Type B pancreatic cell (in vitro differentiated cells): ENCODE results near the gene MTA1. TPM values are rescaled to one million over a fixed set of nuclear protein-coding genes. Genes with fewer than 3 reads are reported as not detected.

Source experiments
- DNase-seq: peaks from one replicate; pipeline ENCODE4 v3.0.0; 2021; ENCODE audit warnings: mixed read lengths; ENCODE audit not compliant: unreplicated experiment; ENCODE audit errors: extremely low spot score
- H3K27ac Mint-ChIP-seq: 2 replicates; pipeline ENCODE4 v1.8.0; 2021; ENCODE audit warnings: mild to moderate bottlenecking, mixed read lengths
- H3K27me3 Mint-ChIP-seq: 2 replicates; pipeline ENCODE4 v1.8.0; 2021; ENCODE audit warnings: mixed read lengths
- H3K36me3 Mint-ChIP-seq: 2 replicates; pipeline ENCODE4 v1.8.0; 2021; ENCODE audit warnings: mixed read lengths
- H3K4me1 Mint-ChIP-seq: one replicate; pipeline ENCODE4 v1.8.0; 2021; ENCODE audit warnings: mixed read lengths; ENCODE audit not compliant: unreplicated experiment
- H3K4me3 Mint-ChIP-seq: 2 replicates; pipeline ENCODE4 v1.8.0; 2021; ENCODE audit warnings: mild to moderate bottlenecking, mixed read lengths
- H3K9me3 Mint-ChIP-seq: 2 replicates; pipeline ENCODE4 v1.8.0; 2021; ENCODE audit warnings: mixed read lengths
- CTCF ChIP-seq: fragments of 200-600 bp; sonication (generic); conservative IDR thresholded peaks from 2 replicates; pipeline ENCODE4 v1.5.0; 2021; ENCODE audit warnings: antibody characterized with exemption, mild to moderate bottlenecking
- total RNA-seq: library from RNA; stranded (reverse); gene quantifications from 2 replicates; pipeline ENCODE4 v1.2.1, GENCODE V29; 2021; ENCODE audit warnings: low replicate concordance

Gene MTA1
- total RNA-seq, 1 donor from 2014 or later = 194 TPM

- TF ChIP-seq CTCF = no peak
- no peaks in the 10 kb centered on the region for H3K9me3 Mint-ChIP-seq
- H3K4me3 Mint-ChIP-seq = peak overlapping the region; percentile 49
- H3K4me1 Mint-ChIP-seq = peaks cover 12% of the 10 kb centered on the region
- H3K36me3 Mint-ChIP-seq = peaks cover 10% of the 10 kb centered on the region
- DNase-seq = no peak
- no peaks in the 10 kb centered on the region for H3K27me3 Mint-ChIP-seq
- H3K27ac Mint-ChIP-seq = peak overlapping the region; percentile 46
Observed at GRCh38 chr14:105422695-105423487, 3.3 kb downstream of the MTA1 start.

- Mint-ChIP-seq H3K27me3 (no peaks in the 10 kb centered on the region), H3K4me1 (peaks cover 9% of the 10 kb centered on the region), H3K27ac (no peak overlapping the region), H3K36me3 (peaks cover 15% of the 10 kb centered on the region), H3K9me3 (no peaks in the 10 kb centered on the region), H3K4me3 (peak overlapping the region; percentile 28)
- no peak for TF ChIP-seq CTCF
- no peak for DNase-seq
Observed at GRCh38 chr14:105423488-105424195, 4.0 kb downstream of the MTA1 start.

GRCh38 chr14:105424861-105425260 lies 5.2 kb downstream of the MTA1 start:
- H3K27ac Mint-ChIP-seq = no peak overlapping the region
- H3K4me3 Mint-ChIP-seq = no peak overlapping the region
- peaks cover 15% of the 10 kb centered on the region for H3K36me3 Mint-ChIP-seq
- no peaks in the 10 kb centered on the region for H3K9me3 Mint-ChIP-seq
- H3K27me3 Mint-ChIP-seq = no peaks in the 10 kb centered on the region
- DNase-seq = no peak
- TF ChIP-seq CTCF = no peak
- peaks cover 5% of the 10 kb centered on the region for H3K4me1 Mint-ChIP-seq

- peaks cover 5% of the 10 kb centered on the region for H3K4me1 Mint-ChIP-seq
- DNase-seq = no peak
- H3K9me3 Mint-ChIP-seq = peaks cover 4% of the 10 kb centered on the region
- TF ChIP-seq CTCF = no peak
- no peak overlapping the region for H3K27ac Mint-ChIP-seq
- H3K36me3 Mint-ChIP-seq = peaks cover 24% of the 10 kb centered on the region
- no peaks in the 10 kb centered on the region for H3K27me3 Mint-ChIP-seq
- no peak overlapping the region for H3K4me3 Mint-ChIP-seq
Observed at GRCh38 chr14:105425823-105426247, 6.2 kb downstream of the MTA1 start.

- H3K9me3 Mint-ChIP-seq = peaks cover 4% of the 10 kb centered on the region
- no peak for TF ChIP-seq CTCF
- H3K36me3 Mint-ChIP-seq = peaks cover 30% of the 10 kb centered on the region
- H3K27ac Mint-ChIP-seq = peak overlapping the region; percentile 18
- H3K4me1 Mint-ChIP-seq = peaks cover 5% of the 10 kb centered on the region
- no peaks in the 10 kb centered on the region for H3K27me3 Mint-ChIP-seq
- DNase-seq = no peak
- no peak overlapping the region for H3K4me3 Mint-ChIP-seq
Observed at GRCh38 chr14:105426416-105427130, 6.9 kb downstream of the MTA1 start.
